CD4-positive, alpha-beta T cell treated with Interleukin-17A for 4 hours (primary cell): ENCODE measurements around the gene FAAP24.
"Not testable (repeated sequence)": the region's sequence is repeated elsewhere in the genome, so short reads cannot be mapped to it uniquely, and the experiment has no call there.

Source experiments
- DNase-seq: peaks from one replicate; pipeline ENCODE4 v3.0.0-alpha.2; 2020; ENCODE audit warnings: mixed read lengths

The FAAP24 gene, protein sequence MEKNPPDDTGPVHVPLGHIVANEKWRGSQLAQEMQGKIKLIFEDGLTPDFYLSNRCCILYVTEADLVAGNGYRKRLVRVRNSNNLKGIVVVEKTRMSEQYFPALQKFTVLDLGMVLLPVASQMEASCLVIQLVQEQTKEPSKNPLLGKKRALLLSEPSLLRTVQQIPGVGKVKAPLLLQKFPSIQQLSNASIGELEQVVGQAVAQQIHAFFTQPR

DNA sequence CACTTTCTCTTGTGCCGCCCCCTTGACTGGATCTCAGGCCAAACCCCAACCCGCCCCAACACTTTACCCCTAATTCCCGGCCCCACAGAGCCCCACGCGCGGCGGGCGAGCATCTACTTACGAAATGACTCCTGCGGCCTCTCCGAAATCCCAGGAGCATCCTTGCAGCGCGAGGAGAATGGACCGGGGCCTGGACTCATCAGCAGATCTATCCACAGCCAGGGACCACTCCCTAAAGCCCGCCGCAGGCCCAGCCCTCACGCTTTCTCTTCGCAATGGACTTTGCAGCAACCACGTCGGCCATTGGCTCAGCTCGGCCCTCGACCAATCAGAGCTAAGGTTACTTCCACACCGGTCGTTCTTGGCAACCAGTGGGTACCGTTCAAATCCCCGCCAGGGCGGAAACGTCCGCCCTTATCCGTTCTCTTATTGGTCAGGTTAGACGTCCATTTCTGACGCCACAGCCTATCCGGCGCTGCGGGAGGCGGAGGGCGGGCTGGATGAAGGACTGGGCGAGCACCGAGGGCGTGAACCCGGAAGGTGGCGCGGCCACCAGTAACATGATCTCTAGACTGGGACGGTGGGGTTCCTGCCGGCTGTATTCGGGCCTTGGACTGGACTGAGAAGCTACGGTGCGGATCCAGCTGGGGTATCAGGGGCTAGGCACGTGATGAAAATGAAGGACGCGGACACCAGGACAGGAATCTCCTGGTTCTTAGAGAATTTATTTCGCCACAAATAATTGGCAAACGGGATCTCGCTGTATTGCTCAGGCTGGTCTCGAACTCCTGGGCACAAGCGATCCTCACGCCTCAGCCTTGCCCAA is at the start of gene FAAP24, which contains the start of gene CEP89:
TSS of gene FAAP24 (plus strand) at position 528 of the 826 bp plus-strand sequence. CDS start 955 bp downstream, outside the sequence.
TSS of gene CEP89 (minus strand) at position 244 of the 826 bp plus-strand sequence. CDS start at position 160, 84 bp downstream.
- peak; percentile 96 for DNase-seq

DNA sequence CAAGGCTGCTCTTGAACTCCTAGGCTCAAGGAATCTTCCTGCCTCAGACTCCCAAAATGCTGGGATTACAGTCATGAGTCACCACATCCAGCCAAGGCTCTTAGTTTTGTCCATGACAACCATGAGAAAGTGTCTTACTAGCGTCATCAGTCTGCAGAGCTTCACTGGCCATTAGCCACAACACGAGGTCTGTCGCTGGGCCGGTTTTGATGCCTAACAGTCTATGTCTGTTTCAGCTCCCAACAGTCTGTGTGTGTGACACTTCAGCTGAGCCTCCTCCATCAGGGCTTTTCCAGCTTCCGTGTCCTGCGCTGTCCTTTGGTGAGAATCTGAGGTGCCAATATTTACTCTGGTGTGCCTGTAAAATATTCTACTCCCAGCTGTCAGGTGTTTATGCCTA is 47.8 kb upstream of the FAAP24 start:
- no peak for DNase-seq

DNA sequence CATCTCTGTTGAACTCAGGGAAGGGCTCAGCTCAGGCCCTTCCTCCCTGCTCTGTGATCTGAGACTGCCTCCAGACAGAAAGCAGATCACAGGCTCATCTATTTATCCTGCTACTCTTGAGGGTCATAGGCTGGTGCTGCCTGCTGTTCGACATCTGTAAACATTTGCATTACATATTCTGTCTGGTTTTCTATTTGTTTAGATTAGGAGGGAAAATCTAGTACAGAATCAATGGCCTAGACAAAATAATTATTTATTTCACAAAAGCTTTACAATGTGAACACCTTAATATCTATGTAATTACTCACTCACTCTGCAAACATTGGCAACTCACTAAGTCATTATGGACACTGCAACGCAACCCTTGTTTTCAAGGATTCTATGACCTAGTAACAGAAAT is 43.2 kb upstream of the FAAP24 start:
- DNase-seq = no peak

DNA sequence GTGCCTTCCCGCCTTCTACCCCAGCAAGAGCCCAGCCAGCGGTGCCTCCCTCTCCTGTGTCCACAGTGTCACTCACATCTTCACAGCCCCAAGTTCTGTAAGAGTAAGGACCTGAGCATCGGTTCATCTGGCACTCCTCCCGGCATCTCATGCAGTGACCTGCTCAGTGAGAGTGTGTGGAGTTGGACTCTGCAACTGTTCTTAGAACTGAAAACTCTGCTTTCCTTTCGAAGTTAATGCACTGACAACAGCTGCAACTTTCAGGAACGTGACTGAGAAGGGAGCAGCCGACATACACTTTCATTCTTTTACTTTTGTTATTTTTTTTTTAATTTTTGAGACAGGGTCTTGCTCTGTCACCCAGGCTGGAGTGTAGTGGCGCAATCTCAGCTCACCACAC is 41.5 kb upstream of the FAAP24 start:
- DNase-seq = no peak

DNA sequence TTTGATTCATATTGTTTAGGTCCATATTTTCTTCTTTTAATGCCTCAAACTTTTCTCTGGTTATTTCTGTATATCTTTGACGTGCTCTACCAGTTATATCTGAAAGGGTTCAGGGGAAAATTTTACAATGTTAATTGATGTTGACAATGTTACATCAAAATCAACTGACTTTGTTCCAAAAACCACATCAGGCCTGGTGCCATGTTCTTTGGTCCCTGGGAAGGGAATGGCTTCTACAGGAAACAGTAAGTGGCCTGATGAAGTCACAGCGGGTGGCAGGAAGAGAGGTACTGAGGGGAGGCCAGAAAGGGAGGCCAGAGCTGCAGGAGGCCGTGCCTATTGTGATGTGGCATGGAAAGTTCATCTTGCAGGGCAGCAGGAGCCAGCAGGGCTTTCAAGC is 38.5 kb upstream of the FAAP24 start:
- DNase-seq = no peak

DNA sequence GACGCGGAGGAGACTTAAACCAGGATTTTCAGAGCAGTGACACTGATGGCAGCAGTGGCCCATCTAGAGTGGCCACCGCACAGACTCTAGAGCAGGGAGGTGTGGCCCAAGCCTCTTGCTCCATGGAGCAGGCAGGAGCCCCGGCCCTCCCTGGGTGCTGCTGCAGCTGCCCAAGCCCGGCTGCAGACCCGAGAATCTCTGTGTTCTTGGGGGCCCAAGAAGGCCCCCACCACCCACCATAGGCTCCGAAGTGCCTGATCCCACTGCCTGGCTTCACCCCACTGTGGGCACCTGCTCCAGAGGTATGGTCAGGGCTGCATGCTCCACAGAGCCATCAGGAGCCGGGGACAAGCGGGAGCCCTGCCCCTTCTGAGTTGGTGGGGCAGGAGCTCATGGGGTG is 36.4 kb upstream of the FAAP24 start:
- no peak for DNase-seq

DNA sequence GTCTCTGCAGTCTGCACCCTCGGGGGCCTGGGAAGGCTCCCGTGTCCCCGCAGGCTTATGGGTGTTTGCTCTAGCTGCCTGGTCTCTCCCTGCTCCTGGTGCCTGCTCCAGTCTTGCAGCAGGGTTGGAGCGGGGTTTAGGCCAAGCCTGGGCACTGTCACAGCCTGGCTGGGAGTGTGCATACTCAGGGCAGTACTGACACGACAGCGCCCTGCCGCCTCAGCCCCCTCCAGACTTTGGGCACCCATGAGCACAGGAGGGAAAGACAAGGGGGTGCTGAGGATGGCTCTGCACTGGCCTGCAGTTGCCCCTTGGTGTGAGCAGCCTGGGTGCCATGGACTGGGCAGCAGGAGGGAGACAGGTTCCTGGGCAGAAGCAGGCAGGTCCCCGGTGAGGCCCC is 36.0 kb upstream of the FAAP24 start:
- DNase-seq = no peak

DNA sequence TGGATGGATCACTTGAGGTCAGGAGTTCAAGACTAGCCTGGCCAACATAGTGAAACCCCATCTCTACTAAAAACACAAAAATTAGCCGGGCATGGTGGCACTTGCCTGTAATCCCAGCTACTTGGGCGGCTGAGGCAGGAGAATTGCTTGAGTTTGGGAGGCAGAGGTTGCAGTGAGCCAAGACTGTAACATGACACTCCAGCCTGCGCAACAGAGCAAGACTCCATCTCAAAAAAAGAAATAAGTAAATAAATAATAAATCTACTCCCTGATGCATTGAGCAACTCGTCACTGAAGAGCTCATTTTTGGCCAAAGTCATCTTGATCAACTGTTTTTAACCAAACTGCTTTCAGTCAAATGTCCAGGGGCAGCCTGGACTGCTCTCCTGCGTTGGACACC is 30.8 kb upstream of the FAAP24 start:
- DNase-seq = not testable (repeated sequence)

DNA sequence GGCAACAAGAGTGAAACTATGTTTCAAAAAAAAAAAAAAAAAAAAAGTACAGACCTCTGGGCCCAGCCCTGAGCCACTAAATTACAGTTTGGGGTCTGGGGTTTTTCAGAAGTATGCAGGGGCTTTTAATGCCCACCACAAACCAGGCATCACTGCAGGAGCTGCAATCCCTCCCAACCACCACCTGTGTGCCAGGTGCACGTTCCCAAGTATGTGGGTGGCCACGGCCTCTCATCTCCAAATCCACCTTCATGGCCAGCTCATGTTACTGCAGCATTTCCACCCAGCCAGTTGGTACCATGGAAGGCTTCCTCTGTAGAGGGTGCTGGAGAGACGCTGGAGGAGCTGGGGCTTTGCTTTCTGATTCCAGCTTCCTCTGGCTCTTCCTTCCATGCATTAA is 26.8 kb upstream of the FAAP24 start:
- no peak for DNase-seq

DNA sequence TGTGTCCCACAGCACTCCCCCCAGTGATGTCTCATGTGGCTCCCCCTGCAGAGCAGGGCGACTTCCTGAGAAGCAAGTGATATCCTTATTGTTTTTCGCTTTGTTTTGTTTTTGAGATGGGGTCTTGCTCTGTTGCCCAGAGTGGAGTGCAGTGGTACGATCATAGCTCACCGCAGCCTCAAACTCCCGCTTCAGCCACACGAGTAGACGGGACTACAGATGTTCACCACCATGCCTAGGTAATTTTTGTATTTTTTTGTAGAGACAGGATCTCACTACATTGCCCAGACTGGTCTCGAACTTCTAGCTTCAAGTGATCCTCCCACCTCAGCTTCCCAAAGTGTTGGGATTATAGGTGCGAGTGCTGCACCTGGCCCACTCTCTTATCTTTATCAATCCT is 5.3 kb upstream of the FAAP24 start:
- no peak for DNase-seq

DNA sequence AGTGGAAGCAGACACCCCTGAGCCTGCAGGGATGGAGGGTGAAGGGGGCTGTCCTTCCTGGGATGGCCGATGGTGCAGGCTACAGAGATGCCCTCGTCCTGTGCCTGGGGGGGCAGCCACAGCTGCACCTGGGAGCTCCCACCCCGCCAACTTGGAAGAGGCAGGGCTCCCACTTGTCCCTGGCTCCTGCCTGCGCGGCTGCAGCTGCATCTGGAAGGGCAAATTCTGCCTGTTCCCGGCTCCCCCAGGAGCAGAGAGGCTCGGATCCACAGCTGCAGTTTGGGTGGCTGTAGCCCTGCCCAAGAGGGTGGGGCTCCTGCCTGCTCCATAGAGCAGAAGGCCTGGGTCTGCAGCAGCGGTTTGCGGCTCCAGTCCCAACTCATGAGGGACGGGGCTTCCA is 2.5 kb upstream of the FAAP24 start:
- DNase-seq = no peak

DNA sequence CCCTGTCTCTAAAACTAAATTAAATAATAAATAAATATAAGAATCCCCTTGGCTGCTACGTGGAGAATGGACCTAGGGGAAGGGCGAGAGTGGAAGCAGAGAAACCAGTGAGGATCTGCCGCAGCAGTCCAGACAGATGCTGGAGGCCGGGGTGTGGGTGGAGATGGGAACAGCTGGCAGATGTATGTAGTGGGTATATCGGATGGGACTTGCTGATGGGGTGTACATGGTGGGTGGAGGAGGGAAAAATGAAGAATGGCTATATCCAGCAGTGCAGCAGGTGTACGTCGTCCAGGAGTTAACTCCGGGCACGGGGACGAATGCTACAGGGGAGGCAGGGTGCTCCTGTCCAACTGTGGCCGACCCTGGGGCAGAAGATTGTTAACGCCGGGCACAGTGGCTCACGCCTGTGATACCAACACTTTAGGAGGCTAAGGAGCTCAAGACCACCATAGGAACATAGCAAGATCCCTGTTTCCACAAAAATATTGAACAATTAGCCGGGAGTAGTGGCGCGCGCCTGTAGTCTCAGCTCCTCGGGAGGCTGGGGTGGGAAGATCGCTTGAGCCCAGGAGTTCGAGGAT is 938 bp upstream of the FAAP24 start:
- DNase-seq = no peak

DNA sequence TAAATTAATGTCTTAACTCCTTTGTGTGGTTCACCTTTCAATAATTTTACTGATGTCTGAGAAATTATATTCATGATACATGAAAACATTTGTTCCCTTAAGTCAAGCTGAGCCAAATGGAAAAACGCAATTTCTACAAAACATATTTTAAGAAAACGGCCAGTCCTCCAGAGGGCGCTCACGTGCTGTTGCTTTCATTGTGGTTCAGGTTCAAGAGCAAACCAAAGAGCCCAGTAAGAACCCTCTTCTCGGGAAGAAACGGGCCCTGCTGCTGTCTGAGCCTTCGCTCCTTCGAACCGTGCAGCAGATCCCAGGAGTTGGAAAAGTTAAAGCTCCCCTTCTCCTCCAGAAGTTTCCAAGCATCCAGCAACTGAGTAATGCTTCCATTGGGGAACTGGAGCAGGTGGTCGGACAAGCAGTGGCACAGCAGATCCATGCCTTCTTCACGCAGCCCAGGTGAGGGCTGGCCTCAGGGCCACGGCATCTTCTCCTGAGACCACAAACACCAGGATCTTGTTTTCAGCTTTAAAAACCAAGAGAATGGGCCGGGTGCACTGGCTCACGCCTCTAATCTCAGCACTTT is 4.3 kb downstream of the FAAP24 start:
- DNase-seq = peak; percentile 82

DNA sequence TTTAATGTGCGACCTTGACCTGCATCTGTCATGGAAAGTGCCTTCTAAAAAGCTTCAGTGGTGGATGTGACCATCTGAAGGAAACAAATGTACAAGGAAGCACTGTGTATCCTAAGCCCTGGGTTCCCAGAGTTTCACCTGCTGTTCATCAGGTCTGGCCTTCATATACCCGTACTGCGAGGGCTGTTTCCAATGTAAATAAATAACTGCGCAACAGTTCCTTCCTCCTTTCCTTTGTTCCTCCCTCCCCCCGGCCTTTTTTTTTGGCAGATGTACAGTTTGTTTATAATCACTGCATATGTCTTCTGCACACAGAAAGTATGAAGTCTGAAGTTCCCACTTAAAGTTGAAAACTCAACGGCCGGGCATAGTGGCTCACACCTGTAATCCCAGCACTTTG is 5.2 kb downstream of the FAAP24 start:
- DNase-seq = no peak

DNA sequence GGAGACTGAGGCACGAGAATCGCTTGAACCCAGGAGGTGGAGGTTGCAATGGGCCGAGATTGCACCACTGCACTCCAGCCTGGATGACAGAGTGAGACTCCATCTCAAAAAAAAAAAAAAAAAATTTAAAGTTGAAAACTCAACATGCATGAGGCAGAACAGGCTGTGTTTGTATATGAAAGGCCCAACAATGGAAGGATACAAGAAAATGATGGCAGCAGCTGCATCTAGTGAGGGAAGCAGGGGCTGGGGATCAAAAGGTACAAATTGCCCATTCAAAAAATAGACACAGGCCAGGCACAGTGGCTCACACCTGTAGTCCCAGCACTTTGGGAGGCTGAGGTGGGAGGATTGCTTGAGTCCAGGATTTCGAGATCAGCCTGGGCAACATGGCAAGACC is 5.8 kb downstream of the FAAP24 start:
- not testable (repeated sequence) for DNase-seq

DNA sequence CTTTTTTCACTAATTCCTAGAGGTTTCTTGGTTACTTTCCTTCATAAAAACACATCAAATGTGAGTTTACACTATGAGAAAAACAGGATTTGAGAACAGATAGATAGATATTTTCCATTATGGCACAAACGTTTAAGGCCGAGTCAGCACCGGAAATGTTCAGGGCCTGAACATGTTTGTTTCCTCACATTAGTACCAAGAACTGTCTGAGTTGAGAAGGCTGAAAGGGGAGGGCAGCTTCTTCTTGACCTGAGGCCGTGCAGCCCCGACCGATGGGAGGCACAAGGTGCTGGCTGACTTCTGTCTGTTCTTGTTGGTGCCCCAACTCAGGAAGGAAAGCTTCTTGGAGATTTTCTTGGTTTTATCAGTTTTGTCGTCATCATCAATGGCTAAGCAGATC is 7.8 kb downstream of the FAAP24 start:
- not testable (repeated sequence) for DNase-seq

DNA sequence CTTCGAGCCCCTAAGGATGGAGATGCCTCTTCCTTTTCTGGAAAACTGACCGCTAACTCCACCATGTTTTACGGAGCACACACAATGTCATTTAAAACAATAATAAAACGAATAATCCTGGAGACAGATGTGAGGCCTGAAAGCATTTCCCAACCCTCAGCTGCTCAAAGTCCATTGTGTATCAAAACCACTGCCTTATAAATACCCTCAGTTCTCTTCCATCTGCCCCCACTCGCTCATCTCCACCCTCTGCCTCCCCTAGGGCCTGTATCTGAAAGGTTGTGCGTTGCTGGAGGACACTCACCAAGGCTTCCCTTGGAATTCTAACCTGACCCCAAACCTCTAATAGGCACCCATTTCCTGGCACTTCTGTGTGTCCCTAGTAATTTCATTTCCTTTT is 10.4 kb downstream of the FAAP24 start:
- DNase-seq = not testable (repeated sequence)

DNA sequence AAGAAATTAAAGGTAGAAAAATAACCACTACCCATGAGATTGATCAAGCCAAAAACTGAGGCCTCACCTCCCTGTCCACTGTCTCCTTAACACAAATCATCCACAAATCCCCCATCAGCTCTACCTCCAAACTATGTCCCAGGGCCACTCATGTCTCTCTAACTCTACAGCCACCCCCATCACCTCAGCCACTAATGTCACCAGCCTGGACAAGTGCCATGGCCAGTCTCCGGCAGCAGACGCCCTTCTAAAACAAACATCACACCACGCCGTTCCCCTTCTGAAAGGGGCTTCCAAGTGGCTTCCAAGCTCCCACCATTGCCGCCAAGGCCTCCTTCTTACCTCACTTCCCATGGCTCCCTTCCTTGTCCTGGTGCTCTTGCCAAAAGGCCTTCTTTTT is 16.2 kb downstream of the FAAP24 start:
- not testable (repeated sequence) for DNase-seq

DNA sequence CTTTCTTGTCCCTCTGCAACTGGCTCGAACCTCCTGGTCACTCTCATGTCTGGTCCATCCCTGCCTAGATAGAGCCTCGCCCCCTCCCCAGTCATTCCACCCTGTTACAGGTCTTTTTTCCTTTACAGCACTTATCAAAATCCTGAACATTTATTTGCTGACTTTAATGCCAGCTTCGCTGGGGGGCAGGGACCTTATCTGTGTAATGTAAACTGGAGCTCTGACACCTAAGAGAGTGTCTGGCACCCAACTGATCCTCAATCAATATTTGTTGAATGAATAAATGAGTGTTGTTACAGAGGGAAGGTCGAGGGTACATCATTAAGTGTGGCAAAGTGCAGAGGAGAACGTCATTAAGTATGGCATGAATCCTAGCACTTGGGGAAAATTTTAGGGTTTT is 16.7 kb downstream of the FAAP24 start:
- DNase-seq = no peak

DNA sequence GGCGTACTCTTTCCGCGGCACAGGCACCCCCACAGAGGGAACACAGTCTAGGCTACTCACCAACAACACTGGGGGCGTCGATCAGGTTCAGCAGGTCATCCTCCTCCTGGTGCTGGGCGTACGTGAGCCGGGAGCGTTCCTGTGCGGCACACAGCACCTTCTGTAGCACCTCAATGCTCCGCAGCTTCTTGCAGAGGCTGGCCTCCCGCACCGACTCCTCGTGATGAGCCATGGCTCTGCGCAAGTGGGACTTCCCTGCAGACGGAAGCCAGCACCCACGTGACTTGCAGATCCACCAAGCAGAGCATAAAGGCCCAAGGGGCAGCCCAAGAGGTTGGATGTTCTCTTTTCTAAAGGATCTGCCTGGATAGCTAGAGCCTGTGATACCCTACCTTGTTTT is 23.9 kb downstream of the FAAP24 start:
- DNase-seq = not testable (repeated sequence)

DNA sequence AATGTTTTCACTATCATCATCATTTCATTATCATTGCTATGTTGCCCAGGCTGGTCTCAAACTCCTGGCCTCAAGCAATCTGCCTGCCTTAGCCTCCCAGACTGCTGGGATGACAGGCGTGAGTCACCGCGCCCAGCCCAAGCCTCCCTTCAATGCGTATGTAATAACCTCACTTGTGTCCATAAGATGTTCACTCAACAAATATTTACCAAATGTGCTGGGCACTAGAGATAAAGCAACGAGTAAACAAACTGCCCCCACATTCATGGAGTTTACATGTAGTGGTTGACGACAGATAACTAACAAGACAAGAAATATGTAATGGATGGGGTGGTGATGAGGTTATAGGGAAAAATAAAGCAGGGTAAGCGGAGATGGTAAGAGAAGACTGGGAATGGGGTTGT is 25.0 kb downstream of the FAAP24 start:
- DNase-seq = not testable (repeated sequence)

DNA sequence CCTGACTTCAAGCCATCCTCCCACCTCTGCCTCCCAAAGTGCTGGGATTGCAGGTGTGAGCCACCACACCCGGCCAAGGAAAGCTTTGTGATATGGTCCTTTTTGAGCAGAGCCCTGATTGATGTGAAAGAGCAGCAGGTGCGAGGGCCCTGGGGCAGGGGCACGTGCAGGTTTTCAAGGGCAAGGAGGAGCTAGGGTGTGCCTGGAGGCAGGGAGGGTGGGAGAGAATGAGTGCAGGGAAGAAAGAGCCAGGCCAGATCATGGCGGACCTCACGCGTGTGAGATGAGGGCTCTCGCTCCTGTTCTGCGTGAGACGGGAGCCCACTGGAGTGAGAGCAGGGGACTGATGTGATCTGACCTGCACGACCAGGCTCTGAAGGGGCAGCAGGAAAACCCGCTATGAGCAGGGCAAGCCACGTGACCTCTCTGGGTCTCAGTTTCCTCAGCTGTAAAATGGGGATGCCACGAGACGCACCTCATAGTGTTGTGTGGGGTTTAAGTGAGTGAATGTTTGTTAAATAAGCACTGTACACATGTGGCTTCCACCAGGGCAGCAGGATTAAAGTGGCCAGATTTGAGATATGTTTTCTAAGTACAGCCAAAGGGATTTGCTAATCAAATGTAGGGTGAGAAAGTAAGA is 25.8 kb downstream of the FAAP24 start:
- DNase-seq = no peak

DNA sequence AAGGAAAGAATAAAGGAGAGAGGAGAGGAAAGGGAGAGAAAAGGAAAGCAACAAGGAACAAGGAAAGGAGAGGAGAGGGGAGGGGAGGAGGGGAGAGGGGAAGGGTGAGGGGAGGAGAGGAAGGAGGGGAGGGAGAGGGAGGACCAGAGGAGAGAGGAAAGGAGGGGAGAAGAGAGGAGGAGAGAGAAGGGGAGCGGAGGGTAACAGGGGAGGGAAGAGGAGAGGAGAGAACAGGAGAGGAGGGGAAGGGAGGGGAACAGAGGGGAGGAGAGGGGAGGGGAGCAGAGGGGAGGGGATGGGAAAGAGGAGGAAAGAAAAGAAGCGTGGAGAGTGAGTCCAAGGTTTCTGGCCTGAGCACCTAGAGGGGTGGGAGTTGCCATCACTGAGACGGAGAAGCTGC is 26.7 kb downstream of the FAAP24 start:
- no peak for DNase-seq
